WI38 (cell line): ENCODE data around the gene AP1M1.
A peak's percentile ranks its signal among the peaks of the same experiment; 100 is the strongest.
"Not testable (repeated sequence)": the region's sequence is repeated elsewhere in the genome, so short reads cannot be mapped to it uniquely, and the experiment has no call there.

Source experiments
- H3K4me3 ChIP-seq: 2 replicates; pipeline ENCODE4 v1.5.1; 2011; ENCODE audit warnings: low read depth, mild to moderate bottlenecking, control low read depth, low read length
- TF ChIP-seq, protein P1 (sequence below): IDR thresholded peaks from 2 replicates; pipeline ENCODE4 v1.5.1; 2012; ENCODE audit warnings: low read depth, mild to moderate bottlenecking, control low read depth, low read length

Gene AP1M1

DNA sequence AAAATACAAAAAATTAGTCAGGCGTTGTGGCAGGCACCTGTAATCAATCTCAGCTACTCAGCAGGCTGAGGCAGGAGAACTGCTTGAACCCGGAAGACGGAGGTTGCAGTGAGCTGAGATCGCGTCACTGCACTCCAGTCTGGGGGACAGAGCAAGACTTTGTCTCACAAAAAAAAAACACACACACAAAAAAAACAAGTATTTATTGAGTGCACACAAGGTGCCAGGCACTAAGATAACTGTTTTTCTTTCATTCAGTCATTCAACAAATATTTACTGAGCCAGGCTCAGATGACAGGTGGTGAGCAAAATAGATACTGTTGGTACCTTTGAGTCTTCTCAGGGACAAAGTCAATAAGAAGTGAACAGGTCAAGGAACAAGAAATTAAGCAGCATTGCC is 30.7 kb upstream of the AP1M1 start:
- TF ChIP-seq, protein P1, sequence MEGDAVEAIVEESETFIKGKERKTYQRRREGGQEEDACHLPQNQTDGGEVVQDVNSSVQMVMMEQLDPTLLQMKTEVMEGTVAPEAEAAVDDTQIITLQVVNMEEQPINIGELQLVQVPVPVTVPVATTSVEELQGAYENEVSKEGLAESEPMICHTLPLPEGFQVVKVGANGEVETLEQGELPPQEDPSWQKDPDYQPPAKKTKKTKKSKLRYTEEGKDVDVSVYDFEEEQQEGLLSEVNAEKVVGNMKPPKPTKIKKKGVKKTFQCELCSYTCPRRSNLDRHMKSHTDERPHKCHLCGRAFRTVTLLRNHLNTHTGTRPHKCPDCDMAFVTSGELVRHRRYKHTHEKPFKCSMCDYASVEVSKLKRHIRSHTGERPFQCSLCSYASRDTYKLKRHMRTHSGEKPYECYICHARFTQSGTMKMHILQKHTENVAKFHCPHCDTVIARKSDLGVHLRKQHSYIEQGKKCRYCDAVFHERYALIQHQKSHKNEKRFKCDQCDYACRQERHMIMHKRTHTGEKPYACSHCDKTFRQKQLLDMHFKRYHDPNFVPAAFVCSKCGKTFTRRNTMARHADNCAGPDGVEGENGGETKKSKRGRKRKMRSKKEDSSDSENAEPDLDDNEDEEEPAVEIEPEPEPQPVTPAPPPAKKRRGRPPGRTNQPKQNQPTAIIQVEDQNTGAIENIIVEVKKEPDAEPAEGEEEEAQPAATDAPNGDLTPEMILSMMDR, result no peak
- H3K4me3 ChIP-seq, result no peak overlapping the region

DNA sequence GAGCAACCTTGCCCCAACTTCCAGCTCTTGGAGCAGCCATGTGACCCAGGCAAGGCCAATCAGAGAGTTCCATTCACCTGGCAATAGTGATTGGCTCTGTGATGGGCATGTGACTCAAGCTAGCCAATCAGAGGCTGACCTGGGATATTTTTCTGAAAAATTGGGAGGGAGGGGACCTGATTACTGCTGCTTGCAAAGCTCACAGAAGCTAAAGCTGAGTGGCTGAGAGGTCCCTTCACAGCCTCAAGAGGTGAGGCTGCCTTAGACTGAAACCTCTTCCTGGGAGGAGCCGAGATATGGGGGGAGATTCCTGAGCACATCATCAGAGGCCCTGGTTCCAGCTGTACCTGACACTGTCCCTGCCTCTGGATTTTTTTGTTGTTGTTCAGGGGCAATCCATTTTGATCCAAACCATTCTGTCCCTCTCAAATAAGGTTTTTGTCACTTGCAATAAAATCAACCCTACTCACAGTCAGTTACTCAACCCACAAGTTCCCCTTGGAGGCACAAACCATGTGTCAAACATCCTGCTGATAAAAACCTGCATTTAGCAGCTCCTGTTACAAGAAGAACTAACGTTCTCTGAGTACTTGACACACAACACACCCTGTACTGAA is 29.1 kb upstream of the AP1M1 start:
- TF ChIP-seq, protein P1, result no peak
- no peak overlapping the region for H3K4me3 ChIP-seq

DNA sequence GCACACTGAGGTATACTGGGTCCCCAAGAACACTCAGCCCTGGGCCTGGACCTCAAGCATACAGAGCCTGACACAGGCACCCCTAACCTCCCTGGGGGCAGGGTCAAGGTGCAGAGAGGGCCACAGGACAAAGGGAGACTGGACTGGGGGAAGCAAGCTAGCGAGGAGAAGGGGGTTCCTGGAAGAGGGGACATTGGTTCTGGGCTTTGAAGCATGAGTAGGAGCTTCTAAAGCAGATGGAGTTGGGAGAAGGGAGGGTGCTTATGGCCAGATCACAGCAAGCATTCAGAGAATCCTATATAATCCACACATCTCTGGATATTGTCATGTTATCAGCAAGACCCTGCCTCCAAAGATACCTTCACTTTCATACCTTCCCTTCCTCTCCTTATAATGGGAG is 27.6 kb upstream of the AP1M1 start:
- TF ChIP-seq, protein P1, result no peak
- H3K4me3 ChIP-seq, result no peak overlapping the region

DNA sequence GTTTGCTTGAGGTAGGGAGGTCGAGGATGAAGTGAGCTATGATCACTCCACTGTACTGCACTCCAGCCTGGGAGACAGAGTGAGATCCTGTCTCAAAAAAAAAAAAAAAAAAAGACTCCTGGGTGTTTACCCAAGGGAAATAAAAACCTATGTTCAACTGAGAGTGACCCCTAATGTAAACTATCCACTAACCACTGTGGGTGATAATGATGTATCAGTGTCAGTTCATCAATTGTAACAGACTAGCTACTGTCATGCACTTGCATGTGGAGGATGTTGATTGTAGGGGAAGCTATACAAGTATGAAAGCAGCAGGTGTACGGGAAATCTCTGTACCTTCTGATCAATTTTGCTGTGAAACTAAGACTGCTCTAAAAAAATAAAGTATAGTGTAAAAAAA is 21.8 kb upstream of the AP1M1 start:
- no peak overlapping the region for H3K4me3 ChIP-seq
- TF ChIP-seq, protein P1, result no peak

DNA sequence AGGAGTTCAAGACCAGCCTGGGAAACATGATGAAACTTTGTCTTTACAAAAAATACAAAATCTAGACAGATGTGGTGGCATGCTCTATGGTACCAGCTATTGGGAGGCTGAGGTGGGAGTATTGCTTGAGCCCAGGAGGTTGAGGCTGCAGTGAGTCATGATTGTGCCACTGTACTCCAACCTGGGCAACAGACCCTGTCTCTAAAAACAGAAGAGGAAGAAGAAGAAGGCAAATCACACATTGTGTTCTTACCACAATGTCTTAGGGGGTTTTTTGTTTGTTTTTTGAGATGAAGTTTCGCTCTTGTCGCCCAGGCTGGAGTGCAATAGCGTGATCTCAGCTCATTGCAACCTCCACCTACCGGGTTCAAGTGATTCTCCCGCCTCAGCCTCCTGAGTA is 18.8 kb upstream of the AP1M1 start:
- not testable (repeated sequence) for H3K4me3 ChIP-seq

DNA sequence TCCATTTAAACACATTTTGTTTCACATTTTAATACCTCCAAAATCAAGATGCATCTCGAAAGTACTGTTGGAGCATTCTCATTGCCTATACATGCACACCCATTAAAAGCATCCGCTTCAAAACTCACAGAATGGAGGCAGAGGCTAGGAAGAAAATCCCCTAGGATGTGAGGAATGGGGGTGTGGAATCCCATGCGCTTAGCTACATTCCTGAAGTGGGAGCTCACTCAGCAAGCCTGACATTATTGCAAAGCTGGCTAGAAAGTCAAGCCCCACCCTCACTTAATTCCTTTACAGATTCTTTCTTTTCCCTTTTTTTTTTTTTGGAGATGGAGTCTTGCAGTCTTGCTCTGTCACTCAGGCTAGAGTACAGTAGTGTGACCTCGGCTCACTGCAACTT is 17.1 kb upstream of the AP1M1 start:
- no peak overlapping the region for H3K4me3 ChIP-seq
- TF ChIP-seq, protein P1, result no peak

DNA sequence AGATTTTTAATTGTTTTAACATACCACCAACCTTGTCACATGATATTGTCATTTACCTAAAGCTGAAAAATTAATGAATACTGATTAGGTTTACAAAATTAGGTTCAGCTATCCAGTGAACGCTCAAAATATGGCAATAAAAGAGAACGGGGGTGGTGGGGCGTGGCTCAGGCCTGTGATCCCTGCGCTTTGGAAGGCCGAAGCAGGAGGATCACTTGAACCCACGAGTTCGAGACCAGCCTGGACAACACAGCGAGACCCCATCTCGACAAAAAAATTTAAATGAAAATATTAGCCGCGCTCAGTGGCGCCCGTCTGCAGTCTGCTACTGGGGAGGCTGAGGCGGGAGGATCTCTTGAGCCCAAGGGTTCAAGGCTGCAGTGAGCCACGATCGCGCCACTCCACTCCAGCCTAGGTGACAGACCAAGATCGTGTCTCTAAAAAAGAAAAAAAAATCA is 13.0 kb upstream of the AP1M1 start:
- TF ChIP-seq, protein P1, result no peak
- peak overlapping the region; percentile 96 for H3K4me3 ChIP-seq
